ENCODE data around the gene KIAA0753.
"Not testable (repeated sequence)": the region's sequence is repeated elsewhere in the genome, so short reads cannot be mapped to it uniquely, and the experiment has no call there.

The KIAA0753 gene

GRCh38 chr17:6669479-6670212, 29.1 kb upstream of the KIAA0753 start:
- DNase-seq (ENCODE audit: extremely low read depth, low read depth) = no peak
- TF ChIP-seq CTCF (IDR thresholded peaks at IDR 0.05; ENCODE audit: low read depth, low read length) = no peak

- TF ChIP-seq CTCF (IDR thresholded peaks at IDR 0.05; ENCODE audit: low read depth, low read length) = no peak
Measured at GRCh38 chr17:6668727-6669425, 28.4 kb upstream of the KIAA0753 start.

GRCh38 chr17:6668219-6668618, 27.7 kb upstream of the KIAA0753 start:
- DNase-seq (ENCODE audit: extremely low read depth, low read depth) = no peak
- TF ChIP-seq CTCF (IDR thresholded peaks at IDR 0.05; ENCODE audit: low read depth, low read length) = no peak

More at GRCh38 chr17:6668727-6669425, 28.4 kb upstream of the KIAA0753 start:
- no peak for DNase-seq (ENCODE audit: extremely low read depth, low read depth)

GRCh38 chr17:6667516-6667915, 27.0 kb upstream of the KIAA0753 start:
- no peak for TF ChIP-seq CTCF (IDR thresholded peaks at IDR 0.05; ENCODE audit: low read depth, low read length)
- DNase-seq (ENCODE audit: extremely low read depth, low read depth) = no peak

GRCh38 chr17:6666557-6666956, 26.0 kb upstream of the KIAA0753 start:
- TF ChIP-seq CTCF (IDR thresholded peaks at IDR 0.05; ENCODE audit: low read depth, low read length) = no peak
- DNase-seq (ENCODE audit: extremely low read depth, low read depth) = no peak

GRCh38 chr17:6666077-6666521, 25.6 kb upstream of the KIAA0753 start:
- peak; percentile 97 for TF ChIP-seq CTCF (IDR thresholded peaks at IDR 0.05; ENCODE audit: low read depth, low read length)
- peak; percentile 63 for DNase-seq (ENCODE audit: extremely low read depth, low read depth)

GRCh38 chr17:6663200-6663599, 22.7 kb upstream of the KIAA0753 start:
- DNase-seq (ENCODE audit: extremely low read depth, low read depth) = not testable (repeated sequence)
